HG02981 (cell line): ENCODE data around the gene VEGFC.

ENCODE experiments used
- ATAC-seq: cut with Tn5 transposase; IDR thresholded peaks from one replicate; pipeline ENCODE4 v1.9.1; 2021; ENCODE audit warnings: mild to moderate bottlenecking, moderate library complexity; ENCODE audit not compliant: unreplicated experiment

The VEGFC gene

DNA sequence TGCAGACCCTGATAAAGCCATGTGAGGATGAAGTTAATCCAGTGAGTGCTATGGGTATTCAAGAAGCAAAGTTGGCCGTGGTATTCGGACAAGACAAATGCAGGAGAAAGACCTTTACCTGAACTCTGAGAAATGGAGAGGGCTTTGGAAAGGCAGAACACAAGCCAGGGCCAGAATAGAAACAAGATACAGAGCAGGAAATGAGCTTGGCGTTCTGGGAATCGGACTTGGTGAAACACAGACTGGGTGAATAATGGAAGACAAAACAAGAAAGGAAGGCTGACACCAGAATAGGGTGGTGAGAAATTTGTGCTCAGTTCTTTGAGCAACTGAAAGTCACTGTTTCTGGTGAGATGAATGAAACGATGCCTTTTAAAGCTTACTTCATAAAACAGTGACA lies 83.3 kb downstream of the VEGFC start:
- ATAC-seq, result no peak

DNA sequence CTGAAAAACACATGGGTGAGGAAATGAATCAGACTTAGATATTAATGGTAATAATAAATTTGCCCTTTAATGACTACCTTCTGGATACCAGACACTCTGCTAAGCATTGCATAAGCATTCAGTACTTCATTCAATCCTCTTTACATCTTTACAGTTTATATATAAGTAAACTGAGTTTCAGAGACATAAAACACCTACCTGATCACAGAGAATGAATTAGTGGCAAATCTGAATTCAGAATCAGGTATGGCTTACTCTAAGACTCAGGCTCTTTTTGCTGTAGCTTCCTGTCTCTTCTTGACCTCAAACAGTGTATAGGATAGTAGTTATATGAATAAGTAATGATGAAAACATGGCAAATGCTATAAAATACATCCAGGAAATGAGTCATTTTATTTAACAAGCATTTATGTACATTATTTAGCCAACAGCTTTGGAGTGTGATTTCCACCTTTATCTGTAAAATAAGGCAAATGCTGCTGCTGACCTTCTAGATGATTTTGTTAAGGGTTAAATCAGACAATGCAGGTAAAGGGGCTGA lies 83.9 kb downstream of the VEGFC start:
- no peak for ATAC-seq

DNA sequence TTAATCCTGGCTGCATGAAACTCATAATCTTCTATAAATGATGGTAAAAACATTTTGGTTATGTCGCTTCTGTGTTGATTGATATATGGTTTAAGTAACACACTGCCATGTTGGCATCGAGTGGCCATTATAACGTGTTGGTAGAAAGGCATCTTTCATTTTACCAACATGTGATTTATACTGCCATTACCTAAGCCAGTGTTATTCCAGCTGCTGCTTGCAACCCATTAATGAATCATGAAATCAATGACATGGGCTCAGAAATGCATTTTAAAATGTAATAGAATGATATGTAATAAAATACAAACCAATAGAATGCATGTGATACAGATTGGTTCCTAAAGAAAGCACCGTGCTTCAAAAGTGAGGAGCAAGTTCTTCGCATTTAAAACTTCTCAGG lies 102.0 kb downstream of the VEGFC start:
- ATAC-seq, result no peak

DNA sequence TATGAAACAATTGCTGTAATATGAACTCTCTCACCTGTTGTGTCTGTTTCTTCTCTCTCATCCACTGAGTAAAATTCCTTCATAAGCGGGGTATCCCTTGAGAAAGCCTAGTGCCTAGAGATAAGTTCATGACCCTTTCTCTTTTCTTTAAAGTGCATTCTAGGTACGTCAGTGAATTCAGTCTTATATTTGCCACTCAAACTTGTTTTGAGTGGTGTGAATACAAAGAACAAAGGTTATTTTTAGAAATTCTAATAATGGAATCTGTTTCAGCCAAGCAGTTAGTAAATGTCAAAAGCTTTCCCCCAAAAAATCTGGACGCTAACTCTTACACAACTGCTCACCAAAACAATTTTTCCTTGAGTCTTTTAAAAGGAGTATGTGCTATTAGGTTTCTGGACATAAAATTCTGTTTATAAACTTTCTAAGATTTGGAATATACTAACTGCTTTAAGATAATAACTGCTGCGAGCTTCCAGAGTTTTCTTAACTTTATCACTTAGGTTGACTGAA lies 112.0 kb downstream of the VEGFC start:
- no peak for ATAC-seq

DNA sequence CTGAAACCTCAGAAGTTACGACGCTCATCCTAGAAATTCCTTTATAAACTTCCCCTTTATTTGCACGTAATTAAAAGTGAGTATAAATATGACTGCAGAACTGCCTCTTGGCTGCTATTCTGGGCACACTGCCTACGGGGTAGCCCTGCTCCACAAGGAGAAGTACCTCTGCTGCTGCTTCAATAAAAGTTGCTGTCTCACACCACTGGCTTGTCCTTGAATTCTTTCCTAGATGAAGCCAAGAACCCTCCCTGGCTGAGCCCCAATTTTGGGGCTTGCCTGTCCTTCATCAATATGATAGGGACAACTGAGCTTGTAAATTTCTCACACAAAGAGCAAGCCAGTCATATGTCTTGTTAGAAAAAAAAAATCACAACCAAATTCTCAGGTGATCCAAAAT lies 115.8 kb downstream of the VEGFC start:
- ATAC-seq, result no peak

DNA sequence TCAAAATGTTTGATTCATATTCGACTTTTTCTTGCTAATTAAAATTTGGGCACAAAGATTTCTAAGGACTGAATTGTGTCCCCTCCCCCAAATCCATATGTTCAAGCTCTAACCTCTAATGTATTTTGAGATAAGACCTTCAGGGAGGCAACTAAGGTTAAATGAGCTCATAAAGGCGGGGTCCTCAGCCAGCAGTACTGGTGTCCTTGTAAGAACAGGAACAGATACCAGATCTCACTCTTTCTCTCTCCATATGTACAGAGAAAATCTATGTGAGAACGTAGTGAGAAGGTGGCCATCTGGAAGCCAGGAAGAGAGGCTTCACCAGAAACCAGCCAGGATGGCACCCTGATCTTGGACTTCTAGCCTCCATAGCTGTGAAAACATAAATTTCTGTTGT lies 116.9 kb downstream of the VEGFC start:
- no peak for ATAC-seq

DNA sequence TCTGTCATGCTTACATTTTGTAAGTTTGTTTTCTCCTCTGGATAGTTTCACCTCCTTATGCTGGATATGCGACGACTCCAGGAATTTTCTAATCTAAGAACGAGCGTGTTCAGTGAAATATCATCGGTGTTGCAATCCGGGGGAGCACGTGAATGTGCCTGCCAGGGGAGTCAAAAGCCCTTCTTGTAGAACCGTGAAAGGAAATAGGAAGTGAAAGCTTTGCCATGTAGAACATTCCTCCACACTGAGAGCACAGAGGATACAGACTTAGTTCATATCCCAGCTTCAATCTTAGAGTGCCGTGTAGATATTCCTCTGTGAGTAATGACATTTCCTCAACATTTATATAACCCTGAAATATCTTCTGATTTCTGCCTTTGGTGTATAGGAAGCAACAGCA lies 121.2 kb downstream of the VEGFC start:
- ATAC-seq, result no peak

DNA sequence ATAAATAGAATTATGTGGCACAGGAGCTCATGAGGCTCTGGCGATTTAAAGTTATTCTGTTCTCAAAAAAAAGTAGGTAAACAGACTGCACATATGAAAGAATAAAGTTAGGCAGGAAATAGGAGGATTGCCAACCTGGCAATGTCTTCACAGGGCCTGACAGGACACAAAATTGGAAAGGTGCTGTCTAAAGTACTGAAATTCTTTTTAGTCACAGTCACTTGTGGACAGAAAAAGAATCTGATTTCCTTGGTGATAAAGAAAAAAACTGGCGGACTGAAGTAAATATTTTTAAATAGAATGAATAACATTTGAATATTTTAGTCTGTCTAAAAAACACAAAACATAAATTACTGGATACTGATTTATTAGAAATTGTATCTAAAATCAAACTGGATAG lies 124.4 kb downstream of the VEGFC start:
- ATAC-seq, result no peak

DNA sequence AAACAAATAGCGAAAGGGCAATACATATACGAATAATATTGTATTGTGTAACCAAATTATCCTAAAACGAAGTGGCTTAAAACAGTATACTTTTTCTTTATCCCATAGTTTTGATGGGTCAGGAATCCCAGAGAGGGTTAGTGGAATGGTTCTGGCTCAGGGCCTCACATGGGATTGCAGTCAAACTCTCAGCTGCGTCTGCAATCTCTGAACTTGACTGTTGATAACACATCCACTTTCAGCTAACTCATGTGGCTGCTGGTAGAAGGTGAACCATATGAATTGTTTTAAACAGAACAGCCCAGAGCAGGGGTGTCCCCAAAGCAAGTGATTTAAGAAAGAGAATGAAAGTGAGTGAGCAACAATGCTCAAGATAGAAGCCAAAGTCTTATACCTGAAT lies 127.8 kb downstream of the VEGFC start:
- no peak for ATAC-seq

DNA sequence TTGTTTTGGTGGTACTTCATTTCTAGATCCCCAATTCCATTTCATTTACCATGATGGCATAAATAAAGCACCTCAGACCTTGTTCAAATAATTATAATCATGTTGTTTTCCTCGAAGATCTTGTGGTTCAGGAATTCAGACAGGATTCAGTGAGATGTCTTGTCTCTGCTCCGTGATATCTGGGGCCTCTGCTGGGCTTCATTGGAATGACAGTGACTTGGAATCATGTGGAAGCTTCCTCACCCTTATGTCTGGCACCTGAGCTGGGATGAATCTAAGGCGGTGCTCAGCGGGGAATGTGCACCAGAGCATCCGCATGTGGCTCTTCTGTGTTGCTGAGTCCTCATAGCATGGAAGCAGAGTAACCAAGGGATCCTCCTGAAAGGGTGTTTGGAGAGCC lies 132.2 kb downstream of the VEGFC start:
- no peak for ATAC-seq

DNA sequence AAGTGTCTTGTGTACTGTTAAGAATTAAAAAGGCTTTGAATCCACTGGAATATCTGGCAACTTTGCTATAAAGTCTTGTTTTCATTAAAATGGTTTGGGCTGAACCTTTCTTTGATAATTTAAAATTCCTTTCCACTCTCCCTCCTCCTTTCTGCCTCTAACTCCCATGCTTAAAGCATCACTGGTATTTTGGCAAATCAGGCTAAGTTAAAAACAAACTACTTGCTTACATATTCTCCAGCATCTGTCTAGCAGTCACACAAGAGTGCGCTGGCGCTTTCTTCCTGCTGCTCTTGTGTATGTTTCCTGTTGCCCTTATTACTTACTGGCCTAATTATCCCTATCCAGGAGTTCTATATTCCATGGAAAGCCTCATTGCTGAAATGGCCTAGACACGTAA lies 136.6 kb downstream of the VEGFC start:
- no peak for ATAC-seq

DNA sequence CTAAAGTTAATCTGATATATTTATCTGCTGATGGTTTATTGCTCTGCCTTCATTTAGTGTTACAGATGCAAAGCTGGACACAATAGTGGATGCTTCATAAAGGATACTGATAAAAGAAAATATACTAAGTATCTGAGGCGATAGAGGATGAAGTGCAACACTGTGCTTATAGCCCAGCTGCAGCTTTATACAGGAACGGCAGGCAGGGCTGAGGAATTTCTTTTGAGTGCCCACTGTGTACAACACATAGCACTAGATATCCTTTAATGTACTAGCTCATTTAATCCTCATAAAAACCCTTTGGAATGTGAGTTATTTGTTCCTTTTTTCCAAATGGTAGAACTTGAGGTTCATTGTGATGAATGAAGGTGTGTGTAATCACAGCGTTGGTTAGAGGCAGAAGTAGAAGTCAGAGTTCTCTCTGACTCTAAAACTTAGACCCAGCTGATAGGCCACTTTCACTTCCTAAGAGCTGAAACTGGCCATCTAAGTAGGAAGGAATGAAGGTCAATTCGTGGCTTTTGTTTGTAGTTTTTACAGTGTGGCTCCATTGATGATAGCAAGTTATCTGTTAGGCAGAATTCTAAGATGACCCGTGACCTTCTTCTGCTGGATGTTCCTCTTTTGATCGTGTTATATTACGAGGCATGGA lies 138.0 kb downstream of the VEGFC start:
- no peak for ATAC-seq

DNA sequence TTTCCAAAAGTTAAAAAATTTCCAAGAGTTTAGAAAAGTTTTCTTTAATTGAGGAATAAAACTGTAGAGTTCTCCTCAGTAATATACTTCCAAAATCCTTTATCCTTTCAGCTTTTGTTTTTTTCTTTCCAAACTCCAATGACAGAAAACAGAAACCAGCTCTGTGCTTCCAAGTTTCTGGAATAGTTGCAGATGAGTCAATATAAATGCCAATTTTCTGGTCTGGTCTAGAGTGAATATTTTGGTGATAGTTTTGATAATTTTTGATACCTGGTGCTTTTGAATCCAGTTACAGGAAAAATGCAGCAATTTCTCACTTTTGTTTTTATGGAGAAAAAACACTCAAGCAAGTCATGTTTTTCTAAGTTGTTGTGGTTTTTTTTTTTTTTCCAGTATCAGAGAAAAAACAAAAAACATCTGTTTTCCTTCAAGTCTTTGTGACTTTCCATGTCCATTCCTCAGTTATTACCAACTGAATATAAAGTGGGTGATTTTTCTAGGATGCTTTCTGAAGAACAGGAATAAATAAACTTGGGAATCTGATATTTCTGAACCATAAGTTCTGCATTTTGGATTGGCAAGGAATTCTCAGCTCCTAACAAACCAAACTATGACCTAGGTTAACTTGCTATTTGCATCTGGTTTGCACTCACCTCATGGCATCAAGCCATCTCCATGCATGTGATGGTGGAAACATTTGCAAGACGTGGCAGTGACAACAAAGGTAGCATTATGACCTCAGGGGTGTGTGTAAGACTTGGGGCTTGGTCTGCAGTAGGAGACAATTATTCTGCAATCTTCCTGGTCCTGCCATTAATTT lies 139.1 kb downstream of the VEGFC start:
- no peak for ATAC-seq

DNA sequence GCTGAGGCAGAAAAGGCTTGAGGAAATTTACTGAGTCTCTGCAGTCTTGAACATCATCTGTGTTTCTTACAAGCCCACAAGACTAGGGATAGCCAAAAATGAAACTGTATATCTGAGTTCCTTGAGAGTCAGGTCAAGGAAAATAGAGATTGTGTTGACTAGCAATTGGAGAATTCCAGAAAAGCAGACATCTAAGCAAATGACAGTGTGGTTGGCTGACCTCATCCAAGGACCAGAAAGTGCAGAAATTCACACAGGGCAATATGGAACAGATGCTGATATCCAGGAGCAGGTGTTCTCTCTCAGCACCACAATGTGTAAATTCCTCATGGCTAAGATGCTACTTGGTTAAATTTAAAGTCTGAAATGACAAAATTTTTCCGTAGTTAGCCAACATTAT lies 146.4 kb downstream of the VEGFC start:
- no peak for ATAC-seq

DNA sequence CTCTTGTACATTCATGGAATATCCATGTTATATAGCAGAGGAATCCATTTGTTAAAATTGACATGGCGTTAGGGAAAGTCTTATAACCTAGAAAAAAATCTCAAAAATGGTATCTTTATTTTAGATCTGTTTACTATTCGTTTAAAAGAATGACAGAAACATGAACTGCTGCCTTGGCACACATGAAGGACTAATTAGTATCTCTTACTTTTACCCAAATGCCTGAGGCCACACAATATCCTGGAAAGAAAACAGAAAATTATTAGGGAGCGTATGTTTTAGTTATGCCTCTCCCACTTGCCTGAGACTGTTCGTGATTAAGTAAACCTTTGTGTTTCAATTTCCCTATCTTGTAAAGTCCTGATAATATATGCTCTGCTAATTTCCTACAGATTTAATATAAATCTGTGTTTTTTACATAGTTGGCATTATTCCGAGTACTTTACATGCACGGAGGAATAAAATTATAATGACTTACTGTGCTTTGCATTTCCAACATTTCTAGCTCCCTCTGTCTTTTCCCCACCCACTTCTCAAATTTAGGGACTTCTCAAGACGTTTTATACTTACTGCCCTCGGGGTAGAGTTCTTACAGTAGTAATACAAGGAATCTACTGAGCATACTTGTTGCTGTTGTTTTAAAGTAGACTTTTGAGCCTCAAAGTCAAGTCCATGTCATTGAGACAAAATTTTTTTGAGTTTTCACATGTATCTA lies 147.3 kb downstream of the VEGFC start:
- no peak for ATAC-seq

DNA sequence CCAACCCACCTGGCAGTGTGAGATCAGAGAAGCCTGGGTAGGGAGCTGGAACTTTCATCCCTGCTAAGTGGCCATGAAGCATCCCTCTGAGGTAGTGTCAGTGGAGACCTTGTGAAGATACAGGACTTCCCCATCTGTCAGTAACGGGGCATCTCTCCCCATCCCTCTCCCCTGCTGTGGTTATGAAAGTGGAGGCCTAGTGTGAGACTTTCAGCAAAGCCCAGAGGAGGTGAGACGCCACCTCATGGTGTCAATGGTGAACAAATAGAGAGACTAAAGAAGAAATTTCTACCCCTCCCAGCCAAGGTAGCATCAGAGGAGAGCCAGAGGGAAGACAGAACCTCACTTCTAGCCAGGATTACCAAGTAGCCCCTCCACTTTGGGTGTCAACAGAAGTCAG lies 150.2 kb downstream of the VEGFC start:
- no peak for ATAC-seq

DNA sequence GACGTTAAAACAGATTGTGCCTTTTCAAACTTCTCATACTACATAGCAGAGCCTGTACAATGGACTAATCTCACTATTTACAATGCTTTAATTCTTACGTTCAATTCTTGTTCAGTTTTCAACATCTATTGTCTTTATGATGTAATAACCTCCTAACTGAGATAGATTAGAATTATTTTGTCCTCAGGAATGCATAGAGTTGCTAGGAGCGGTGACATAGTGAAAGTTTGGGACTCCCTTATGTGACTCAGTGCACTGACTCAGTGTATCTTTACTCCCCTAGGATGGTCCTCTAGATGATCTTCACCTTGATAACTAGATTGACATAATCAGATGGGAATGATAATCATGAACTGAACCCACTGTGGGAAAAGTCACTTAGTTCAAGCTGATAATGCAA lies 151.5 kb downstream of the VEGFC start:
- no peak for ATAC-seq

DNA sequence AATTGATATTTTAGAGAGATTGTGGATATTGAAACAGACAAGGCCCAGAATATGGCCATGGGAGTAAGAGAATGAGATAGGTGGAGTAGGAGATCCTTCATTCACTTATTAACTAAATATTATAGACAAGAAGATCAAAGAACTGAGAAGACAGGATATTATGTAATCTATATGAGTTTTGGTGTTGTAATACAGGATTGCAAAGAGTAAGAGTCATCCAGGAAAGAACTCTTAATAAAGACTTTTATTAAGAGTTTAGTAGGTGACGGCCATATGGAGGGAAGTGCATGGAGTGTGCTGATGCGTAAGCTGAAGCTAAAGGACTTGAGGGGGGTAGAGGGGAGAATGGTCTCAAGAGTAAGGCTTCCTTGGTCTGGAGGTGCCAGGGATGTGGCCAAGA lies 153.7 kb downstream of the VEGFC start:
- ATAC-seq, result no peak

DNA sequence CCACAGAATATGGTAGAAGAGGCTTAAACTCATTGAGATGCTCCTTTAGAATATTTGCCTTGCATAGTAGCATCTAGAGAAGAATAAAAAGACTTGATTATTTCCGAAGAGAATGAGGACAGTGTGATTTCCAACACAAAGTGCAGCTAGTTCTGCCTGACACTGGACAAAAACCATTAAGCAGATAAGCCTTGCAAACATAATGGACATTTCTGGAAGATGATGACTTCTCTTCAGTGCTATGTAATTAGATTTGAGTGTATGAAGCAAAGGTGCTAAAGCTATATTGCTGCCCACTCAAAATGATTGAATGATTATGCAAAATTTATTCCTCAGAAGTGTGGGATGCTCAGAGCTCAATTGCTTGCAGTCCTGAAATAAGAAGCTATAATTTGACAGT lies 156.4 kb downstream of the VEGFC start:
- ATAC-seq, result no peak

DNA sequence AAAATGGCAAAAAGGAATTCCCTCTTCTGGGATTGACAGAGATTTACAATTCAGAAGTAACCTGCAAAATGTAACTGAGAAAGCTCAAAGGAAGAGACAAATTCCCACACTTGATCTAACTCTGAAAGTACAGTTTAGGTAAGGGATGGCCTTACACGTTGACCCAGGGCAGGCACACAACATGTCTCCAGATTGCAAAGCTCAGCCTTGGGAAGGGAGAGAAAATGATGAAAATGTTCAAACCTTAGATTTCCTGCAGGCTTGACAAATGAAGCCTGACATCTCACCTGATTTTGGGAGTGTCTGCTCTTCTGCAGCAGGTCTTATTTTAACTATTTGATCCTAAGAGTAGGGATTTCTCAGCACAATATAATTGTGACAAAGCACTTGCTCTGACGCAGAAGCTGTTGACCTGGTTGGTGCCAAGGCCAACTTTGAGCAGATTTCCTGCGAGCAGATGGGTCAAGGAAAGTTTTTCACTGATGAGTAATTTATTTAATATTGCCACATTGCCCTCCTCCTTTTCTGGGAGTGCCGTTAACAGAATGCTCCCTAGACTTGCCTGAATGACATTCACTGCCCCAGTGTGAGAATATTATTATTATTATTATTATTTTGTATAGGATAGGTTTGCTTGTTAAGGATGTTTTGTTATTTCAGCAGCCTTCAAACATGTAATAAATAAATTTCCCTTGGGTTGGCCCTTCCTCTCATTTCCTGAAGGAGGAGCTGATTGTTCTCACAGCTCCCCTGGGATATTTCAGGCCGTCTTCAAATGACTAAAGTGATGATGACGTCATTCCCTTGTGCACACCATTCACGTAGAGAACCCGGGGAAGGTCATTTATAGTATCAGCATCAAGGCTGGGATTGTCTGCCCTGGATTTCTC lies 157.1 kb downstream of the VEGFC start:
- ATAC-seq, result no peak
